ENCODE results near the gene PDSS2. TPM values are rescaled to one million over a fixed set of nuclear protein-coding genes. Genes with fewer than 3 reads are reported as not detected.
A peak's percentile ranks its signal among the peaks of the same experiment; 100 is the strongest.

Gene PDSS2
- total RNA-seq, 1 experiment from 2014 or later, result 17.8 TPM

- CTCF ChIA-PET, result interaction anchor here (0.7 kb wide), 1 partner anchor 182 kb away, joined by 3 read pairs; no protein-coding TSS in a partner anchor
- no peaks in the 10 kb centered on the region; the same call in 1 of the 2 replicates for H3K79me2 ChIP-seq (ENCODE audit: low read depth)
- POLR2A ChIA-PET (ENCODE audit: unreplicated experiment), result interaction anchor here (0.6 kb wide), 1 partner anchor 10 kb away, joined by 7 read pairs; the partner anchor contains the start of gene BEND3
- intact Hi-C loops (cut with micrococcal nuclease; ENCODE audit: unreplicated experiment), result no loop called here
- no peaks in the 10 kb centered on the region for H3F3A ChIP-seq (ENCODE audit: insufficient read depth, low read depth)
- no peaks in the 10 kb centered on the region for H3K27me3 ChIP-seq (ENCODE audit: insufficient read depth, low read depth)
- H2AFZ ChIP-seq, result no peak overlapping the region
- no peak for TF ChIP-seq CTCF (conservative IDR thresholded peaks at IDR 0.05)
- no peak overlapping the region for H3K4me2 ChIP-seq
- H3K4me1 ChIP-seq (replicated peaks; ENCODE audit: insufficient read depth), result no peaks in the 10 kb centered on the region
- H4K20me1 ChIP-seq (ENCODE audit: insufficient read depth), result no peaks in the 10 kb centered on the region
- no peak for DNase-seq
- no peak overlapping the region for H3K27ac ChIP-seq
- no peaks in the 10 kb centered on the region for H3K9me3 ChIP-seq (ENCODE audit: insufficient read depth, low read depth)
- no peaks in the 10 kb centered on the region for H3K36me3 ChIP-seq (ENCODE audit: low read depth)
- no peak overlapping the region for H3K4me3 ChIP-seq
- no TSS peak for BruUV-seq (replicated peaks)
- no peaks in the 10 kb centered on the region for H3K9me2 ChIP-seq (ENCODE audit: insufficient read depth)
These were observed 353.8 kb downstream of the PDSS2 start for GRCh38 chr6:107105511-107106116.

GRCh38 chr6:107103082-107103481, 356.3 kb downstream of the PDSS2 start:
- no peak overlapping the region for H3K4me2 ChIP-seq
- no peaks in the 10 kb centered on the region for H4K20me1 ChIP-seq (ENCODE audit: insufficient read depth)
- no TSS peak for BruUV-seq (replicated peaks)
- peak in 1 of 2 experiments; percentile 49 for DNase-seq
- H3F3A ChIP-seq (ENCODE audit: insufficient read depth, low read depth), result no peaks in the 10 kb centered on the region
- intact Hi-C loops (cut with micrococcal nuclease; ENCODE audit: unreplicated experiment), result no loop called here
- no peaks in the 10 kb centered on the region for H3K9me3 ChIP-seq (ENCODE audit: insufficient read depth, low read depth)
- no peak overlapping the region for H3K4me3 ChIP-seq
- no peak overlapping the region for H2AFZ ChIP-seq
- TF ChIP-seq CTCF (conservative IDR thresholded peaks at IDR 0.05) (no peak), EZH2 (IDR thresholded peaks at IDR 0.05; ENCODE audit: low read depth) (no peak)
- CTCF ChIA-PET, result interaction anchor here (1.5 kb wide), 1 partner anchor 11 kb away, joined by 6 read pairs; no protein-coding TSS in a partner anchor
- no peak overlapping the region for H3K27ac ChIP-seq
- no peaks in the 10 kb centered on the region for H3K79me2 ChIP-seq (ENCODE audit: low read depth)
- POLR2A ChIA-PET (ENCODE audit: unreplicated experiment), result interaction anchor here (0.7 kb wide), 1 partner anchor 24 kb away, joined by 3 read pairs; no protein-coding TSS in a partner anchor
- no peaks in the 10 kb centered on the region for H3K4me1 ChIP-seq (replicated peaks; ENCODE audit: insufficient read depth)
- H3K27me3 ChIP-seq (ENCODE audit: insufficient read depth, low read depth), result no peaks in the 10 kb centered on the region
- H3K9me2 ChIP-seq (ENCODE audit: insufficient read depth), result no peaks in the 10 kb centered on the region
- H3K36me3 ChIP-seq (ENCODE audit: low read depth), result no peaks in the 10 kb centered on the region

Other genes with a start within 250 kb of the PDSS2 start
- 0.22 TPM in 1 of 2 replicates, not detected in the other for gene SOBP, start 30.6 kb upstream of the PDSS2 start, total RNA-seq (2021)